GM12878 (cell line): ENCODE measurements around the gene UNC93B1. TPM values are rescaled to one million over a fixed set of nuclear protein-coding genes. Genes with fewer than 3 reads are reported as not detected.
"Not testable (repeated sequence)": the region's sequence is repeated elsewhere in the genome, so short reads cannot be mapped to it uniquely, and the experiment has no call there.

ENCODE experiments used
- ATAC-seq: fragments of 200-7000 bp; cut with Tn5 transposase; 3 replicates; pipeline ENCODE4 v1.9.1; 2020; ENCODE audit warnings: mild to moderate bottlenecking, moderate library complexity
- BruUV-seq: library from RNA; stranded (reverse); fragments of 400-500 nt; replicated peaks from 2 replicates; lab custom pipeline; 2021; lab: Mats Ljungman, UMichigan
- CTCF ChIA-PET: fragments of 300-600 bp; sonication (Branson Sonifier 250); formaldehyde crosslinking; extraction: SDS; loops from one replicate; lab custom pipeline; 2021; ENCODE audit warnings: inconsistent platforms; lab: Yijun Ruan, JAX
- POLR2A ChIA-PET: fragments of 350-600 bp; formaldehyde crosslinking; extraction: SDS; loops from one replicate; lab custom pipeline; 2021; ENCODE audit warnings: inconsistent platforms; lab: Charles Lee
- RAD21 ChIA-PET: fragments of 300-600 bp; sonication (Branson Sonifier 250); formaldehyde crosslinking; loops from one replicate; lab custom pipeline; 2023; ENCODE audit warnings: antibody characterized with exemption; ENCODE audit not compliant: unreplicated experiment; lab: Charles Lee
- SMC1A ChIA-PET: fragments of 300-600 bp; sonication (Branson Sonifier 250); formaldehyde crosslinking; loops from one replicate; lab custom pipeline; 2023; ENCODE audit not compliant: unreplicated experiment, uncharacterized antibody; lab: Charles Lee
- DNase-seq: peaks from one replicate; pipeline ENCODE4 v3.0.0-alpha.2; 2011; ENCODE audit warnings: low read depth, low spot score
- FAIRE-seq: peaks from 3 replicates; lab custom pipeline; 2011; peaks lifted over from hg19 to GRCh38; lab: Jason Lieb, UNC
- H2AFZ ChIP-seq: 2 replicates; pipeline ENCODE4 v1.6.0; 2011; ENCODE audit warnings: low read depth, low read length, control low read depth; ENCODE audit not compliant: control insufficient read depth
- H3K27ac ChIP-seq: 2 replicates; pipeline ENCODE4 v1.5.1; 2011; ENCODE audit warnings: control low read depth; ENCODE audit not compliant: control insufficient read depth, insufficient read depth
- H3K27me3 ChIP-seq, 2 experiments: replicated peaks in 1 of 2; 2 replicates each; pipeline versions ENCODE4 v1.6.0 to v1.6.1; 2011; ENCODE audit warnings: low read length in 1 of 2; ENCODE audit not compliant: control insufficient read depth in 2 of 2, insufficient read depth in 2 of 2
- H3K36me3 ChIP-seq, 2 experiments: 2 replicates each; pipeline ENCODE4 v1.5.1; 2011; ENCODE audit warnings: low read length in 1 of 2; ENCODE audit not compliant: control insufficient read depth in 2 of 2, insufficient read depth in 2 of 2
- H3K4me1 ChIP-seq: 2 replicates; pipeline ENCODE4 v1.6.1; 2011; ENCODE audit warnings: mild to moderate bottlenecking, low read length, moderate library complexity, mixed read lengths; ENCODE audit not compliant: control insufficient read depth, insufficient read depth
- H3K4me2 ChIP-seq: 2 replicates; pipeline ENCODE4 v1.6.0; 2011; ENCODE audit warnings: control low read depth; ENCODE audit not compliant: control insufficient read depth, insufficient read depth
- H3K4me3 ChIP-seq: fragments of 200-600 bp; sonication (generic); 2 replicates; pipeline ENCODE4 v1.5.1; 2016
- H3K79me2 ChIP-seq: 2 replicates; pipeline ENCODE4 v1.6.0; 2011; ENCODE audit warnings: low read length; ENCODE audit not compliant: control insufficient read depth, insufficient read depth
- H3K9ac ChIP-seq: 2 replicates; pipeline ENCODE4 v1.8.0; 2011; ENCODE audit warnings: low read length, control low read depth, mixed read lengths; ENCODE audit not compliant: control insufficient read depth, insufficient read depth
- H3K9me3 ChIP-seq: replicated peaks from 3 replicates; pipeline ENCODE4 v1.5.1; 2011; ENCODE audit warnings: mild to moderate bottlenecking, low read length; ENCODE audit not compliant: control insufficient read depth, insufficient read depth
- H4K20me1 ChIP-seq: 2 replicates; pipeline ENCODE4 v1.6.0; 2011; ENCODE audit not compliant: control insufficient read depth, insufficient read depth
- NFYB ChIP-seq: IDR thresholded peaks from 2 replicates; pipeline ENCODE4 v1.6.1; 2011; ENCODE audit warnings: low read depth, mild to moderate bottlenecking, low read length, improper control_type of control experiment, moderate library complexity; ENCODE audit not compliant: insufficient read depth
- WGBS: methylation state at CpG from one replicate; pipeline ENCODE4 v1.1.6; 2016; ENCODE audit warnings: low lambda C conversion rate; ENCODE audit not compliant: insufficient replicate concordance, insufficient coverage; ENCODE audit errors: missing lambda C conversion rate; 5-methylcytosine and 5-hydroxymethylcytosine counted together
- in situ Hi-C: fragments of 300-500 bp; cut with MboI; formaldehyde crosslinking; loops from 9 replicates; pipeline ENCODE4 v1.14.3; 2018; ENCODE audit warnings: mixed read lengths
- intact Hi-C: fragments of 100-400 bp; cut with micrococcal nuclease; formaldehyde crosslinking; loops from one replicate; pipeline ENCODE4 v1.14.2; 2022; ENCODE audit not compliant: unreplicated experiment
- polyA plus RNA-seq, 11 experiments: library from polyadenylated mRNA; depleted of rRNA in 4 of 11; unstranded in 6 of 11; stranded (reverse) in 5 of 11; fragments of >200 nt; fragmentation: Nextera tagmentation in 4 of 11; fragmentation: Illumina TruSeq in 1 of 11; extraction: Ambion mirVana in 4 of 11; extraction: Trizol in 1 of 11; gene quantifications; 1 replicate in 1 of 11; 2 replicates in 10 of 11; pipeline versions ENCODE4 v1.2.1 to v1.2.3, GENCODE V29; 2011 to 2016; ENCODE audit warnings: inconsistent platforms in 2 of 11, missing spikeins in 2 of 11, low read depth in 1 of 11
- total RNA-seq, 4 experiments: library from RNA; depleted of rRNA in 3 of 4; stranded (reverse); fragments of >200 nt in 3 of 4; fragmentation: Illumina TruSeq in 1 of 4; extraction: Trizol in 1 of 4; gene quantifications; 2 replicates each; pipeline versions ENCODE4 v1.2.1 to v1.2.3, GENCODE V29; 2013 to 2021

Gene UNC93B1
- total and polyA plus RNA-seq, 10 of the 15 experiments (the other 5 are each of a cell fraction or from before 2014, with no cell fraction given) = 1.3 to 79.7 (median 36.3) TPM

- ATAC-seq, H3K9ac ChIP-seq, H3K4me3 ChIP-seq, H3K36me3 ChIP-seq, H4K20me1 ChIP-seq, BruUV-seq, DNase-seq, SMC1A ChIA-PET, H3K79me2 ChIP-seq, RAD21 ChIA-PET, H3K9me3 ChIP-seq, H2AFZ ChIP-seq, H3K27me3 ChIP-seq, POLR2A ChIA-PET, intact Hi-C loops, H3K4me2 ChIP-seq, H3K27ac ChIP-seq, H3K4me1 ChIP-seq, FAIRE-seq: not testable (repeated sequence)
- TF ChIP-seq NFYB = peak; percentile 35; the same call in 1 of the 2 replicates
- CTCF ChIA-PET = interaction anchor here (1.1 kb wide), 1 partner anchor 8 kb away, joined by 3 read pairs; no protein-coding TSS in a partner anchor
- in situ Hi-C loops = loop anchor here (25.0 kb wide), 1 partner anchor 102 kb away; no protein-coding TSS in a partner anchor
- WGBS = 12% methylated on average over 6 of the region's 6 CpGs
Observed at GRCh38 chr11:67963879-67964278, 40.0 kb downstream of the UNC93B1 start.

GRCh38 chr11:67963217-67963616 is 40.7 kb downstream of the UNC93B1 start:
- FAIRE-seq, intact Hi-C loops, ATAC-seq: not testable (repeated sequence)

GRCh38 chr11:67956236-67956635 is 47.7 kb downstream of the UNC93B1 start:
- H3K27ac ChIP-seq, FAIRE-seq, H4K20me1 ChIP-seq, H3K36me3 ChIP-seq, ATAC-seq, H3K27me3 ChIP-seq, DNase-seq, H3K9ac ChIP-seq, H3K4me2 ChIP-seq, POLR2A ChIA-PET, BruUV-seq, H2AFZ ChIP-seq, H3K79me2 ChIP-seq, H3K4me1 ChIP-seq, H3K4me3 ChIP-seq, intact Hi-C loops, H3K9me3 ChIP-seq: not testable (repeated sequence)
- in situ Hi-C loops = loop anchor here (25.0 kb wide), 1 partner anchor 94 kb away; no protein-coding TSS in a partner anchor
- ChIA-PET SMC1A (interaction anchor here (1.7 kb wide), 1 partner anchor 108 kb away, joined by 5 read pairs; no protein-coding TSS in a partner anchor), RAD21 (interaction anchor here (1.1 to 2.4 kb wide), 4 partner anchors 10 to 109 kb away, joined by 3 to 7 read pairs (median 4); no protein-coding TSS in a partner anchor), CTCF (interaction anchor here (0.6 to 1.7 kb wide), 12 partner anchors 8 to 253 kb away, joined by 3 to 8 read pairs (median 3); no protein-coding TSS in a partner anchor)
- 39% methylated on average over 5 of the region's 6 CpGs for WGBS

More at GRCh38 chr11:67963217-67963616, 40.7 kb downstream of the UNC93B1 start:
- POLR2A ChIA-PET, H3K36me3 ChIP-seq, H3K4me2 ChIP-seq, RAD21 ChIA-PET, SMC1A ChIA-PET, H3K4me1 ChIP-seq, H3K4me3 ChIP-seq, H4K20me1 ChIP-seq, BruUV-seq, H3K79me2 ChIP-seq, H3K27ac ChIP-seq, H2AFZ ChIP-seq, H3K9ac ChIP-seq, DNase-seq, H3K9me3 ChIP-seq, H3K27me3 ChIP-seq: not testable (repeated sequence)
- CTCF ChIA-PET = interaction anchor here (0.8 kb wide), 1 partner anchor 243 kb away, joined by 3 read pairs; no protein-coding TSS in a partner anchor
- in situ Hi-C loops = loop anchor here (25.0 kb wide), 1 partner anchor 101 kb away; no protein-coding TSS in a partner anchor
- WGBS = 48% methylated on average over 13 of the region's 16 CpGs
